Activated T-cell treated with anti-CD3 and anti-CD28 coated beads, Interleukin-2, amount 50 U/mL, for 4 hours (primary cell): ENCODE data around the gene ABCA2. TPM values are rescaled to one million over a fixed set of nuclear protein-coding genes. Genes with fewer than 3 reads are reported as not detected.
"Not testable (repeated sequence)": the region's sequence is repeated elsewhere in the genome, so short reads cannot be mapped to it uniquely, and the experiment has no call there.

Experiments
- ATAC-seq, 2 donors: fragments of 200-7000 bp; cut with Tn5 transposase; one replicate each; pipeline ENCODE4 v1.10.0; 2021
- DNase-seq: peaks from one replicate; pipeline ENCODE4 v3.0.0-alpha.2; 2020
- H3K27me3 Mint-ChIP-seq: one replicate; pipeline ENCODE4 v1.8.0; 2021; ENCODE audit warnings: low read depth, mixed read lengths
- H3K36me3 Mint-ChIP-seq: one replicate; pipeline ENCODE4 v1.8.0; 2022; ENCODE audit warnings: mixed read lengths; ENCODE audit not compliant: insufficient read depth
- H3K4me1 Mint-ChIP-seq: one replicate; pipeline ENCODE4 v1.8.0; 2021; ENCODE audit warnings: low read depth, mixed read lengths
- H3K4me3 Mint-ChIP-seq: one replicate; pipeline ENCODE4 v1.8.0; 2021; ENCODE audit warnings: mild to moderate bottlenecking, moderate library complexity, mixed read lengths
- H3K9me3 Mint-ChIP-seq: one replicate; pipeline ENCODE4 v1.8.0; 2021; ENCODE audit warnings: mixed read lengths
- total RNA-seq, 3 donors: library from RNA; stranded (reverse); gene quantifications; one replicate each; pipeline ENCODE4 v1.2.1, GENCODE V29; 2021

Gene ABCA2
- total RNA-seq, 3 donors from 2014 or later = 9.1 to 15.3 (median 14.3) TPM

DNA sequence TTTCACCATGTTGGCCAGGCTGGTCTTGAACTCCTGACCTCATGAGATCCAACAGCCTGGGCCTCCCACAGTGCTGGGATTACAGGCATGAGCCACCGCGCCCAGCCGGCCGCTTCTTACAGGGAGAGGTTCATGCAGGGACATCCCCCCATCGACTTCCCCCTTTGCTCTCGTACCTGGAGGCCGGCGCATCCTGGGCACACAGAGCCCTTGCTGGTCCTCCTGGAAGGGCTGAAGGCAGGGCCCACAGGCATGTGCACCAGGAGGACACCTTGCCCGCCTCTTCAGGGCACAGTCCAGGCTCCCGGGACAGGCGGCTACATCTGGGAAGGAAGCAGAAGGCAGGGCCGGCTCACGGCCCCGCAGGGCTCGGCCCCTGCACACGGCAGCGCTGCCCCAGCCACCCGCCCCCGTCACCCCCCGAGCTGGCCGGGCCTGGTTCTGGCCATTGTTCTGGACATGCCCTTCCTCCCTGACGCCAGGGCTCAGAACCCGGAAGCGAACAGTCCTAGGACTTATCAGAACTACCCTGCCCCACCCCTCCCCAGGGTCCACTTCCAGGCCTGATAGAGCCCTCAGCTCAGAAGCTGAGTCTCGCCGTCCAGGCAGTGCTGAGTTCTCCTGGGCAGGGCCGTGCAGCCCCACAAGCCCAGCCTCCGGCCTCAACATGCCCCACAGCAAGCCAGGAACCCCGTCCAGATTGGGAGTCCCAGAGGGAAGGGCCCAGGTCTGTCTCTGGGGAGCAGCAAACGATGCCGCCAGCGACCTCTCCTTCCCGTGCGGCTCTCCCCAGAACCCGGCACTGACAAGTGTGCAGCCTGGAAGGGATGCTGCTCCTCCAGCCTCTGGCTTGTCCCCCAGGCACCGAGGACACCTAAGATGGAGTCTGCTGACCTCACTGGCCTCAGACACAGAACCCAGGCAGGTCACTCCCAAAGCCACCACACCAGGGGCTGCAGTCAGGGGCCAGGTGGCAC, 15.0 kb upstream of the ABCA2 start:
- H3K4me1 Mint-ChIP-seq = peaks cover 16% of the 10 kb centered on the region
- ATAC-seq (no peak), DNase-seq (no peak)
- no peaks in the 10 kb centered on the region for H3K9me3 Mint-ChIP-seq
- H3K36me3 Mint-ChIP-seq = no peaks in the 10 kb centered on the region
- H3K27me3 Mint-ChIP-seq = peaks cover 37% of the 10 kb centered on the region
- H3K4me3 Mint-ChIP-seq = no peak overlapping the region

DNA sequence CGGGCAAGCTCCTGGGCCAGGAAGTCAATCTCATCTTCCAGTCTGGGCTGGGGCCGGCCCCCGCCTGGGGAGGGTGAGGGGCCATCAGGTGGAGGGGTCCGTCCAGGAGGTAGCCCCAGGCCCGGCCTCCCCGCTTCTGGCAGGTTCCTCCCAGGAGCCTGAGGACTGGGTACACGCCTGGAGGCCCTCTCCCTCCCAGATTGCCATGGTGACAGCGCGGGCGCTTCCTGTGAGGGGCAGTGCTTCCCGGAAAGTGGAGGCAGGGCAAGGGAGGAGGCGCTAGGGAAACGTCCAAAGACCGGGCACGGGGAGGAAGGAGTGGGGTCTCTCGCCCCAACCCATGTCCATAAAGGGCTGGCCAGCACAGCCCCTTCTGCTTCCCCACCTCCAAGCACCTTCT, 13.1 kb upstream of the ABCA2 start:
- no peaks in the 10 kb centered on the region for H3K9me3 Mint-ChIP-seq
- H3K4me3 Mint-ChIP-seq = no peak overlapping the region
- ATAC-seq (no peak), DNase-seq (no peak)
- H3K27me3 Mint-ChIP-seq = peaks cover 19% of the 10 kb centered on the region
- H3K4me1 Mint-ChIP-seq = peaks cover 12% of the 10 kb centered on the region
- H3K36me3 Mint-ChIP-seq = no peaks in the 10 kb centered on the region

DNA sequence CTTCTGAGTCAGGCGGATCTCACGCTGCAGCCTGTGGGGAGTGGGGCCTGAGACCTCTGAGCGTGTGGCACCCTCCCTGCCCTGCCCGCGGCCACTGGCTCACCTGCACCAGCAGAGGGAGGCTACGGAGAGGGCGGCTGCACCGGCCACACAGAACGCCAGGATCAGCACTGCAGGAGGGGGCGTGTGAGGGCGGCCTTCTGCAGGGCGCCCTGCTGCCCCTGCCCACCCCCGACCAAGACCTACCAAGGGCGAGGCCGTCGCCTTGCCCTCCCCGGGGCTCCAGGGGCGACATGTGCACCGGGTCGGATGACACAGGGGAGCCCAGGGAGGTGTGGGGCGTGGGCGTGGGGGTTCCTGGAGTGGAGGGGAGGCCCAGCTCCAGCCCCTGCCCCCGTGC, 12.5 kb upstream of the ABCA2 start:
- DNase-seq = no peak
- H3K27me3 Mint-ChIP-seq = peaks cover 19% of the 10 kb centered on the region
- no peaks in the 10 kb centered on the region for H3K36me3 Mint-ChIP-seq
- no peak overlapping the region for H3K4me3 Mint-ChIP-seq
- H3K9me3 Mint-ChIP-seq = no peaks in the 10 kb centered on the region
- ATAC-seq = no peak
- H3K4me1 Mint-ChIP-seq = peaks cover 12% of the 10 kb centered on the region

DNA sequence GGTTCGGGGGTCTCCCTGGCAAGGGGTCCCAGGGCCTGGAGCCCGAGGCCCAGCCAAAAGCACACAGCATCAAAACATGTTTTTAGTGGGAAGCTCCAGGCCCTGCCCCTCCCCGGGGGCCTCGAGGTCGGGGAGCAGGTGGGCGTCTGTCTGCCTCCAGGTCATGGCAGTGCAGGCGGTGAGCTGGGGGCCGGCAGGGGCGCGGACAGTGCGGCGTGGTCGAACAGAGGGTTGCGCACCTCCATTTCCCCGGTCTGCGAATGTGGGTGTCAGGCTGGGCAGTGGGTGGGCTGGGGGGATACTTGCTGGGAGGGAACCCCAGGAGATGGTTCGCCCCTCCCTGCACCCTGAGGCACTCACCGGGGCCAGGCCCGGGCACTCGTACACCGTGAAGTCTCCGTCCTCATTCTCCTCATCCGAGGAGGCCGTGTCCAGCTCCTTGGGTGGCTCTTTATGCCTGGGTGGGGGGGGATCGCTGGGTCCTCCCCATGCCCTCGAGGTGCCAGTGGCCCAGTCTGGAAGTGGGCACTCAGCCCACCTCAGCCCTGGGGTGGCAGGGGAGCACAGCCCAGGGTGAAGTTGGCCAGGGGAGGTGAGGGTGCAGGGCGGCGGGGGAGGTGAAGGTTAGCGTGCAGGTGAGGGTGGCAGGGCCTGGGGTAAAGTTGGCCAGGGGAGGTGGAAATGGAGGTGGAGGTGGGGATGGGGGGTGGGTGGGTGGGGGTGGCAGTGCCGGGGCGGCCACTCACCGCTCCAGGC, 11.8 kb upstream of the ABCA2 start:
- Mint-ChIP-seq H3K4me1 (peaks cover 13% of the 10 kb centered on the region), H3K27me3 (peaks cover 15% of the 10 kb centered on the region), H3K36me3 (no peaks in the 10 kb centered on the region), H3K4me3 (no peak overlapping the region), H3K9me3 (no peaks in the 10 kb centered on the region)
- no peak for ATAC-seq
- DNase-seq = no peak

DNA sequence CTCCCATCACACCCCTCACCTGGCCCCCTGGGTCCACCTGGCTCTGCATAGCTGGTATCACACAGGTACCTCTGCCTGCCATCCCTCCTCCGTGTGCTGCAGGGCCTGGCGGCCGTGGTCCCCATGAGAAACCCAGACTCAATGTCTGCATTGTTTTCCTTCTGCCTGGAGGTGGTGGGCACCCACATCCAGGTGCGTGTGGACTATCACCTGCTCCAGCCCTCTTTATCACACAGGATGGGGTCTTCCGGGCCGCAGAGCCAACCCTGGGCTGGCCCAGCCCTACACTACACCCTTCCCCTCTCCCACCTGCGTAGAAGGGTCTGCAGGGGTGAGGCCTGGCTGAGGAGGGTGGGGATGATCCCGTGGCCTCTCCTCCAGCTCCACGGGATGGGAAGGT, 10.9 kb upstream of the ABCA2 start:
- Mint-ChIP-seq H3K36me3 (no peaks in the 10 kb centered on the region), H3K27me3 (peaks cover 9% of the 10 kb centered on the region), H3K4me1 (peaks cover 14% of the 10 kb centered on the region), H3K4me3 (no peak overlapping the region), H3K9me3 (no peaks in the 10 kb centered on the region)
- ATAC-seq = no peak
- no peak for DNase-seq

DNA sequence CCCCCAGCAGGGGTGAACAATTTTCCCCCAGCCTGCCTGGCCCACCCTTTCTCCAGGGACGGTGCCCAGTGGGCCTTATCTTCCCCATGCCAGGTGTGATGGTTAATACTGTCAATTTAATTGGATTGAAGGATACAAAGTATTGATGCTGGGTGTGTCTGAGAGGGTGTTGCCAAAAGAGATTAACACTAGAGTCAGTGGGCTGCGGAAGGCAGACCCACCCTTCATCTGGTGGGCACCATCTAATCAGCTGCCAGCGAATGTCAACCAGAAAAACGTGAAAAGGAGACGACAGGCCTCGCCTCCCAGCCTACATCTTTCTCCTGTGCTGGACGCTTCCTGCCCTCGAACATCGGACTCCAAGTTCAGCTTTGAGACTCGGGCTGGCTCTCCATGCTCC, 9.4 kb upstream of the ABCA2 start:
- Mint-ChIP-seq H3K36me3 (no peaks in the 10 kb centered on the region), H3K27me3 (no peaks in the 10 kb centered on the region), H3K9me3 (no peaks in the 10 kb centered on the region), H3K4me1 (peaks cover 21% of the 10 kb centered on the region), H3K4me3 (no peak overlapping the region)
- ATAC-seq = no peak
- no peak for DNase-seq

DNA sequence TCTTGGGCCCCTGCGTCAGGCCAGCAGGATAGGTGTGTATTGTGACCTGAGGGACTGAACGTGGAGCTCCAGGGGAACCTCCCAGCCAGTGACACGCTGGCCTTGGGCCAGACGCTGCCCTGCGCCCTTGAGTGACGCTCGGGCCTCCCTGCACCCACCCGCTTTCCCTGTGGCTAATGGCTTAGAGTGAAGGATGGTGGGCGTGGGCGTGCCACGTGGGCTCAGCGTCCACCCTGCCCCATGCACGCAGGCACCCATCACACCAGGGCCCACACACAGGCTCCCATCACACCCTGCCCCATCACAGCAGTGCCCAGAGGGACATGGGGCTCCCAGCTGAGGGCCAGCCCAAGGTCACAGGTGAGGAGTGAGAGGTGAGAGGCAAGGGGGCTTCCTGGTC, 9.0 kb upstream of the ABCA2 start:
- H3K27me3 Mint-ChIP-seq = no peaks in the 10 kb centered on the region
- DNase-seq (no peak), ATAC-seq (no peak)
- H3K36me3 Mint-ChIP-seq = no peaks in the 10 kb centered on the region
- H3K4me3 Mint-ChIP-seq = no peak overlapping the region
- peaks cover 25% of the 10 kb centered on the region for H3K4me1 Mint-ChIP-seq
- no peaks in the 10 kb centered on the region for H3K9me3 Mint-ChIP-seq

DNA sequence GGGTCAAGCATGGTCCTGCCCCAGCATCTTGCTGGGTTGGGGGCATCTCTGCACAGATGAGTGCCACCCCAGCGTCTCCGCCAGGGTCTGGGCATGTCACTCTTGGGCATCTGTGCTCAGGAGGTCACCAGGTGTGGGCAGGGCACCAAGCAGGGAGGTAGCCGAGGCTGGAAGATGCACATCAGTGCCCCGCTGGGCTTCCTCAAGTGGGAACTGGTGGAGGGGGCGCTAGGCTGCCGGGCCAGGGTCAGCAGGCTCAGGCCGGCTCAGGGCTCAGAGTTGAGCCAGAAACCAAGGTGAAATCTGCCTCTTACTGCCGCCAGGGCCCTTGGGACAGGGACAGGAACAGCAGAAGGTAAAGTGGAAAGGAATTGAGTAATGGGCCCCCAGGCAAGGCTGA, 7.9 kb upstream of the ABCA2 start:
- ATAC-seq (no peak), DNase-seq (no peak)
- H3K36me3 Mint-ChIP-seq = no peaks in the 10 kb centered on the region
- no peaks in the 10 kb centered on the region for H3K27me3 Mint-ChIP-seq
- peaks cover 30% of the 10 kb centered on the region for H3K4me1 Mint-ChIP-seq
- no peak overlapping the region for H3K4me3 Mint-ChIP-seq
- H3K9me3 Mint-ChIP-seq = no peaks in the 10 kb centered on the region

DNA sequence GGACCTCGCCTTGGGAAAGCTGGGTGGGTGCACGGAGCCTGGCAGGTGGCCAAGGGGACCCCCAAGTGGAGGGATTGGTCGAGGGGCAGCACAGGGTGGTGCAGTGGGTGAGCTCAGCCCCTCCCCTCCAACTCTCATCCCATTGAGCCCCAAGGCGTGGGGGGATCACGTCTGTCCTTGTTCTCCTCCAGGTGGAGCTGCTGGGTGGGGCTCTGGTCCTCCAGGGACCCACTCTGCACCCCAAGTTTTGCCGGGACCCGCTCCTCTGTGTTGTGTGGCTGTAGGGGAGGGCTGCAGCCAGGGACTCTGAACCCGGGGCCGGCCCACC, 7.4 kb upstream of the ABCA2 start:
- Mint-ChIP-seq H3K4me1 (peaks cover 35% of the 10 kb centered on the region), H3K9me3 (no peaks in the 10 kb centered on the region), H3K4me3 (peak overlapping the region; percentile 66), H3K27me3 (no peaks in the 10 kb centered on the region), H3K36me3 (no peaks in the 10 kb centered on the region)
- ATAC-seq = no peak
- no peak for DNase-seq

DNA sequence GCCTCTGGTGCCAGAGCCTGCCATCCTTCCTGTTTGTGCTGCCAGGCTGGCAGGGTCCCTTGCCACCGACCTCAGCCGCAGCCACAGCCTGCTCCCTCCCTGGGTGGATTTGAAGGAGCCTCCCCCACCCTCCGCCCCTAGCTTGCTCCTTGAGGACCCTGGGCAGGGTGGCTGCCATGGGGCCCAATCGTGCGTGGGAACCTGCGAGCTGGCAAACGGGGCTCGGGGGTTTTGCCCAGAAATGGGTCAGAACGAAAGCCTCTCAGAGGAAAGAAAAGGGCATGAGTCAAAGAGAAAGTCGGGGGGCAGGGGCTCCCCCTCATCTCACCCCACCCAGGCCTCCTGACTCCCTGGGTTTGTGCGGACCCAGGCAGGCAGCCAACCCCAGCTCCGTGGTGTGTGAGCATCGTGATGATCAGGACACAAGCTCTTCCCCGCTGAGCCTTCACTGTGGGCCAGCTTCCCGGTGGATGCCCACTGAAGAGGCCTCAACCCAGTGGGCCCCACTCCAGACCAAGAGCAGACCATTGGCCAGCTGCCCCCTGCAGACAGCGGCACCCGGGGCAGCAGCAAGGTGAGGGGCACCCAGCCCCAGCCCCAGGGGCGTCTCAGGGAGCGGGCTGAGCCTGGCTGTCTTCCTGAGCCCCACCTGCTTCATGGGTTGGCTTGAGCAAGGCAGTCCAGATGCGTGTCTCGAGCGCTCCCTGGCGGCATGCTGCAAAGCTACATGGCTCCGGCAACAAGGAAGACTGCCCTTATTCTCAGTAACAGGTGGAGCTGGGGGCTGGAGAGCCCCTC, 6.9 kb upstream of the ABCA2 start:
- H3K9me3 Mint-ChIP-seq = no peaks in the 10 kb centered on the region
- DNase-seq (peak; percentile 85), ATAC-seq (peak; percentile 84 to 86)
- peak overlapping the region; percentile 66 for H3K4me3 Mint-ChIP-seq
- peaks cover 41% of the 10 kb centered on the region for H3K4me1 Mint-ChIP-seq
- no peaks in the 10 kb centered on the region for H3K36me3 Mint-ChIP-seq
- no peaks in the 10 kb centered on the region for H3K27me3 Mint-ChIP-seq

DNA sequence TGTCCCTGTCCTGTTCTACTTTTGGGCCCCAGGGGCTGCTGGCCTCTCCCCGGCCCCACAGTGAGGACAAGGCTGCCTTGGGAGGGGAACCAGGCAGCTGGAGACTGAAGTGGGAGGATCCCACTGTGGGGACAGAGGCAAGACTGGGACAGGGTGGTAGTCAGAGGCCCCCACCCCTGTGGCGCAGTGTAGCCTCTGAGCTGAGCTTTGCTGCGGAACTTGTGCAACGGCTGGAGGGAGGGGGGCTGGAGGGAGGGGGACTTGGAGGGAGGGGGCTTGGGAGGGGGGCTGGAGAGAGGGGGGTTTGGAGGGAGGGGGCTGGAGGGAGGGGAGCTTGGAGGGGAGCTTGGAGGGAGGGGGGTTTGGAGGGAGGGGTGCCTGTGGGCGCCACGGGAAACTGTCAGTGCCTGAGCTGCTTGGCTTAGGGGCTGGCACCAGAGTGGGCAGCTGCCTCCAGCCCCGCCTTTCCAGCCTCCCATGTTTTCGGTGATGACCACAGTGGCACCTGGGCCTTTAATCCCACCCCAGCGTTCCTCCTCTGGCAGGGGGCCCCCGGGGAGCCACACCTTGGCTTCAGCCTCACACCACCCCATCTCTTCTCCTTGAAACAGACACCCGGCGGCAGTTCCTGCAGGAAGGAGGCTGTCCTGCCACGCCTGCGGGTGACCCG, 6.1 kb upstream of the ABCA2 start:
- peaks cover 46% of the 10 kb centered on the region for H3K4me1 Mint-ChIP-seq

DNA sequence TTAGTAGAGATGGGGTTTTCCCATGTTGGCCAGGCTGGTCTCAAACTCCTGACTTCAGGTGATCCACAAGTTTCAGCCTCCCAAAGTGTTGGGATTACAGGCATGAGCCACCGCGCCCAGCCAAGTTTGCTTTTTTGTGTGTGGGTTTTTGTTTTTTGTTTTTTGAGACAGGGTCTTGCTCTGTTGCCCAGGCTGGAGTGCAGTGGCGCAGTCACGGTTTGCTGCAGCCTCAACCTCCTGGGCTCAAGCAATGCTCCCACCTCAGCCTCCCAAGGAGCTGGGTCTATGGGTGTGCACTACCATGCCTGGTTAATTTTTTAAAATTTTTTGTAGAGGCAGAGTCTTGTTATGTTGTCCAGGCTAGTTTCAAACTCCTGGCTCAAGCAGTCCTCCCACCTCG, 5.4 kb upstream of the ABCA2 start:
- peaks cover 50% of the 10 kb centered on the region for H3K4me1 Mint-ChIP-seq
- ATAC-seq, H3K27me3 Mint-ChIP-seq, H3K9me3 Mint-ChIP-seq, H3K36me3 Mint-ChIP-seq, H3K4me3 Mint-ChIP-seq, DNase-seq: not testable (repeated sequence)

More for the DNA sequence above, 6.1 kb upstream of the ABCA2 start:
- DNase-seq (no peak), ATAC-seq (no peak)
- Mint-ChIP-seq H3K36me3 (no peaks in the 10 kb centered on the region), H3K4me3 (peak overlapping the region; percentile 66), H3K27me3 (no peaks in the 10 kb centered on the region), H3K9me3 (no peaks in the 10 kb centered on the region)

DNA sequence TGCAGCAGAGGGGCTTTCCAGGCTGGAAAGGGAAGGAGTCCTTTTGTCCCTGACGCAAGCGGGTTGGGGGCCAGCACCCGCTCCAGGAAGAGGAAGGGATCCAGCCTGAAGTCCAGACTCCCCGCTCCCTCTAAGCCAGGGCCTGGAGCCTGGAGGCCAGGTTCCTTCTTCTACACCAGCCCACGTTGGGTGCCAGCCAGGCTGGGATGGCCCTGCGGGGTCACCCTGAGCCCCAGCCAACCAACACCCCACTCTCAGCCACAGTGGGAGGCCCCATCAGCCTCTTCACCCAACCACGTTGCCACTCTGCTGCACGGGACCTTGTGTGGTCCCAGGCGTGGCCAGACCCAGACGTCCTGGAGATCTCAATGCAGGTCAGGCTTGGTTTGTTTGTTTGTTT, 4.8 kb upstream of the ABCA2 start:
- H3K36me3 Mint-ChIP-seq = no peaks in the 10 kb centered on the region
- H3K4me1 Mint-ChIP-seq = peaks cover 50% of the 10 kb centered on the region
- DNase-seq (no peak), ATAC-seq (no peak)
- no peaks in the 10 kb centered on the region for H3K27me3 Mint-ChIP-seq
- H3K9me3 Mint-ChIP-seq = no peaks in the 10 kb centered on the region
- peak overlapping the region; percentile 11 for H3K4me3 Mint-ChIP-seq
